GM12873 (cell line): Measurements from ENCODE around the gene GRM1.

Source experiments
- TF ChIP-seq, protein P1 (sequence below): IDR thresholded peaks from 2 replicates; pipeline ENCODE4 v1.5.1; 2012; ENCODE audit warnings: low read depth, mild to moderate bottlenecking, moderate library complexity, low read length, control low read depth; ENCODE audit not compliant: insufficient read depth; ENCODE audit errors: missing control alignments

GRM1 gene

DNA sequence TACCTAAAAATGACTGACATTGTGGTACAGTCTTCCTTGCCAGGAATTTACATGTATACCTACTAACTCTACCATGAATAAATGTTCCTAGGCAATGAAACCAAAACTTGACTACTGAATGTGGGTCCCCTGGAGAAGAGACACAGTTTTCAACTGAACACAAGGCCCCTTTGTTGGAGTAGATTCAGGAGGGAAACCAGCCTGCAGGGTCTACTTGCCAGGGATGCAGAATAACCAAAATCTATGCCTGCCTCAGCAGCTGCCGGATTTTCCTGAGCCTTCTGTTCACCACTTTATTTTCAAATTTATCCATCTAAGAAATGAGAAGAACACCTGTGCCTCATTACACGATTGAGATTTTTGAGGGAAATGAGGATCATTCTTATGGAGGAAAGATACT is 211.9 kb downstream of the GRM1 start:
- TF ChIP-seq, protein P1, sequence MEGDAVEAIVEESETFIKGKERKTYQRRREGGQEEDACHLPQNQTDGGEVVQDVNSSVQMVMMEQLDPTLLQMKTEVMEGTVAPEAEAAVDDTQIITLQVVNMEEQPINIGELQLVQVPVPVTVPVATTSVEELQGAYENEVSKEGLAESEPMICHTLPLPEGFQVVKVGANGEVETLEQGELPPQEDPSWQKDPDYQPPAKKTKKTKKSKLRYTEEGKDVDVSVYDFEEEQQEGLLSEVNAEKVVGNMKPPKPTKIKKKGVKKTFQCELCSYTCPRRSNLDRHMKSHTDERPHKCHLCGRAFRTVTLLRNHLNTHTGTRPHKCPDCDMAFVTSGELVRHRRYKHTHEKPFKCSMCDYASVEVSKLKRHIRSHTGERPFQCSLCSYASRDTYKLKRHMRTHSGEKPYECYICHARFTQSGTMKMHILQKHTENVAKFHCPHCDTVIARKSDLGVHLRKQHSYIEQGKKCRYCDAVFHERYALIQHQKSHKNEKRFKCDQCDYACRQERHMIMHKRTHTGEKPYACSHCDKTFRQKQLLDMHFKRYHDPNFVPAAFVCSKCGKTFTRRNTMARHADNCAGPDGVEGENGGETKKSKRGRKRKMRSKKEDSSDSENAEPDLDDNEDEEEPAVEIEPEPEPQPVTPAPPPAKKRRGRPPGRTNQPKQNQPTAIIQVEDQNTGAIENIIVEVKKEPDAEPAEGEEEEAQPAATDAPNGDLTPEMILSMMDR = no peak

DNA sequence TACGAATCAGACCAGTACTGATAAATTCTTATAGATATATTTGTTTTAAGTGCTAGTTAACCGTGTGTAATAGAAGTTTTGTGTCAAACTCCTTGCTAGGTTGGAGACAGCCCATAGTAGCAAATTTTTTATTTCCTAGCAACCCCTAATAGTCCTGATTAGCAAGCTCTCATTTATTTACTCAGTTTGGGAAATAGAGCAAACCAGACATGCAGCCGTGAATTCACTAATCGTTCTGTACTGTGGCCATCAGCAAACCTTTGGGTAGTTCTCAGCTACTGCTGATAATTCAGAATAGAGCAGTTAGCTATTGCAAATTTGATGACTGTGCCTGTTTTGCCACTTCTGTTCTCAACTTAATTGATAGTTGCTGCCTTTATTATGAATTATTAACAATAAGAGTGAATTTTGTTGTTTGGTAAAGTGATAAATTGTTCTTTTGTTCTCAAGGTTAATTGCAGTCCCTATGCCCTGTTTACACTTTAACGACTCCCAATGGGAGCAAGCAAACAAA is 215.8 kb downstream of the GRM1 start:
- TF ChIP-seq, protein P1 = no peak

DNA sequence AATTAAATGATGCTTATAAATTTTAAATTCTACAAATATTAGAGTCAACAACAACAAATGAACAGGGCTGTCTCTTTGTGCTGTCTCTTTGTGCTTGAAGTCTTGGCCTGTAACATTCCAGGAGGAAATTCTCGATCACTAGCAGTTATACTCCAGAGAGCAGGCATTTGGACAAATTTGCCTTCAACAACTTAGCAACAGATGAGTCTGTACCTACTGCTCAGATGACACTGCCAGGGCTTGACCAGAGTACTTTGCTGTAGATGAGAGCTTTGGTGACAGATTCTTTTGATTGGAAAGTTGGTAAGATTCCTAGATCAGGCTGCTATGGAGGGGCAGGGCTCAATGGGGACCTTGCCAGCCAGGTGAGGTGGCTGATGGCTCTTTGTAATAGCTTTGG is 217.2 kb downstream of the GRM1 start:
- TF ChIP-seq, protein P1 = no peak

DNA sequence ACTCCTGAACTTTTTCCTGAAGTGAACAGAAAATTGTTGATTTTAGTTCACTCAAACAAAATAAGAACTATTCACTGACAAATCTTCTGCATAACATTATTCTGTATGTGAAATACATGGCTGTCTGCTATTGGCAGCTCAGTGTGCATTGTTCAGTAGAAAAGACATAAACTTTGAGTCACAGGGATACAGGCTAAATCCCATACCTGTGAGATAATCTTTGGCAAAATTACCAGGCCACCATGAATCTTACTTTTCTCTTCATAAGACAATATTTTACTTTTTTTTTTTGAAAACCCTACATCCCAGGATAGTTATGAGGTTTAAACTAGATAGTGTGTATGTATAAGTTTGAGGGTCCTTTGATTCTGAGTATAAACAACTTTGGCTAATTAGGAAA is 224.8 kb downstream of the GRM1 start:
- TF ChIP-seq, protein P1 = no peak

DNA sequence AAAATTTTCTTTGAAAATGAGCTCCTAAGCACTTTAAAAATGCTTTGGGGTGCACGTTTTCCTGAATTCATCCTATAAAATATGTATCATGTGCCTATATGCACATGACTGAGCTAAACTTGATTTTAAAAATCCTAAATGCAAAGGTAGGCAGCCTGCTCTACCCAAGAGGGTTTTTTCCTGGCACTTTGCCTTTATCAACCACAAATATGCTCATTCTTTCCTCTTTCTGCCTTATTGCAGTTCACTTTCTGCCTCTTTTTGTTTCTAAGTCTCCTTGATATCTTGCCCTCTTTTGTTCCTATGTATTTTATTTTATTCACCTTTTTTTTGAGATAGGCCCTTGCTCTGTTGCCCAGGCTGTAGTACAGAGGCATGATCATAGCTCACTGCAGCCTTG is 229.3 kb downstream of the GRM1 start:
- TF ChIP-seq, protein P1 = no peak

DNA sequence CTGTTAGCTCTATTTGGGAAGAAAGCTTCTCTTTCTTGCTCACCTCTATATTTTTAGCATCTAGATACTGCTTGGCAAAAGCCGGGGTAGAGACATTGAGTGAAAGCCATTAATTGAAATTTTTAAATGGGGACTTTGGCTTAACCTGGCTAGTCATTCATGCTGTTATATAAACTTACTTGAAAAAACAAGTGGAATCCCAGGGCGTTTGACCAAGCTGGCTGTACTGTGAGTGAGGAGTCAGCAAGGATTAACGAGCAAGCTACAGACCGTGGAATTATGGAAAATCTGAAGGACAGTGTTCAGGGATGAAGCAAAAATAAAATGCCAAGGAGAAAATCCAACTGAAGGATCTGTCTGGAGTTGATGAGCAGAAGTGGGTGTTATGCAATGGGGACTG is 232.0 kb downstream of the GRM1 start:
- TF ChIP-seq, protein P1 = no peak

DNA sequence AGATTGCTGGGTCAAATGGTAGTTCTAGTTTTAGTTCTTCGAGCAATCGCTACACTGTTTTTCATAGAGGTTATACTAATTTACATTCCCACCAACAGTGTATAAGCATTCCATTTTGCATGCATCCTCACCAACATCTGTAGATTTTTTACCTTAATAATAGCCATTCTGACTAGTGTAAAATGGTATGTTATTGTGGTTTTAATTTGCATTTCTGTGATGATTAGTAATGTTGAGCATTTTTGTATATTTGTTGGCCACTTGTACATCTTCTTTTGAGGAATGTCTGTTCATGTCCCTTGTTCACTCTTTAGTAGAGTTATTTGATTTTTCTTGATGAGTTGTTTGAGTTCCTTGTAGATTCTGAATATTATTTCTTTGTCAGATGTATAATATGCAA is 236.2 kb downstream of the GRM1 start:
- TF ChIP-seq, protein P1 = no peak
